ENCODE results near the gene NEDD9.

The NEDD9 gene

GRCh38 chr6:11245381-11246256, 13.2 kb upstream of the NEDD9 start:
- H3F3A ChIP-seq (ENCODE audit: insufficient read depth, low read length): no peaks in the 10 kb centered on the region
- no peaks in the 10 kb centered on the region for H3K79me2 ChIP-seq (ENCODE audit: insufficient read depth, low read length)
- H3K27ac ChIP-seq (ENCODE audit: low read depth, low read length, poor library complexity, severe bottlenecking): no peak overlapping the region

GRCh38 chr6:11244387-11245126, 12.1 kb upstream of the NEDD9 start:
- H4K20me1 ChIP-seq (ENCODE audit: insufficient read depth, low read length): no peaks in the 10 kb centered on the region
- H3F3A ChIP-seq (ENCODE audit: insufficient read depth, low read length): no peaks in the 10 kb centered on the region

More at GRCh38 chr6:11245381-11246256, 13.2 kb upstream of the NEDD9 start:
- H3K9me2 ChIP-seq (ENCODE audit: low read depth, low read length): no peaks in the 10 kb centered on the region
- H3K9ac ChIP-seq (ENCODE audit: low read length): no peak overlapping the region
- TF ChIP-seq EZH2 (IDR thresholded peaks at IDR 0.05; ENCODE audit: borderline replicate concordance, low read length): no peak
- TF ChIP-seq CTCF (IDR thresholded peaks at IDR 0.05; ENCODE audit: low read length): no peak
- H3K27me3 ChIP-seq (ENCODE audit: insufficient read depth, low read length): no peaks in the 10 kb centered on the region
- H3K9me3 ChIP-seq (ENCODE audit: low read length): no peaks in the 10 kb centered on the region
- no peak overlapping the region for H2AFZ ChIP-seq (ENCODE audit: low read length)
- no peak overlapping the region for H3K4me2 ChIP-seq (ENCODE audit: low read length)
- H4K20me1 ChIP-seq (ENCODE audit: insufficient read depth, low read length): no peaks in the 10 kb centered on the region
- H3K4me1 ChIP-seq (ENCODE audit: insufficient read depth, low read length, severe bottlenecking): no peaks in the 10 kb centered on the region
- H3K36me3 ChIP-seq (ENCODE audit: insufficient read depth, low read length): peaks cover 5% of the 10 kb centered on the region; the same call in 1 of the 2 replicates
- no peak overlapping the region for H3K4me3 ChIP-seq (ENCODE audit: low read depth, low read length, poor library complexity, severe bottlenecking)

GRCh38 chr6:11243861-11244260, 11.4 kb upstream of the NEDD9 start:
- no peak overlapping the region for H3K4me2 ChIP-seq (ENCODE audit: low read length)
- H3K4me1 ChIP-seq (ENCODE audit: insufficient read depth, low read length, severe bottlenecking): no peaks in the 10 kb centered on the region
- no peaks in the 10 kb centered on the region for H3K79me2 ChIP-seq (ENCODE audit: insufficient read depth, low read length)
- no peaks in the 10 kb centered on the region for H3K9me2 ChIP-seq (ENCODE audit: low read depth, low read length)
- no peaks in the 10 kb centered on the region for H3K27me3 ChIP-seq (ENCODE audit: insufficient read depth, low read length)
- H3F3A ChIP-seq (ENCODE audit: insufficient read depth, low read length): no peaks in the 10 kb centered on the region
- no peak overlapping the region for H3K27ac ChIP-seq (ENCODE audit: low read depth, low read length, poor library complexity, severe bottlenecking)
- TF ChIP-seq EZH2 (IDR thresholded peaks at IDR 0.05; ENCODE audit: borderline replicate concordance, low read length) (no peak), CTCF (IDR thresholded peaks at IDR 0.05; ENCODE audit: low read length) (no peak)
- H2AFZ ChIP-seq (ENCODE audit: low read length): no peak overlapping the region
- no peaks in the 10 kb centered on the region for H3K9me3 ChIP-seq (ENCODE audit: low read length)
- no peak overlapping the region for H3K4me3 ChIP-seq (ENCODE audit: low read depth, low read length, poor library complexity, severe bottlenecking)
- no peaks in the 10 kb centered on the region for H4K20me1 ChIP-seq (ENCODE audit: insufficient read depth, low read length)
- no peaks in the 10 kb centered on the region for H3K36me3 ChIP-seq (ENCODE audit: insufficient read depth, low read length)
- H3K9ac ChIP-seq (ENCODE audit: low read length): no peak overlapping the region

More at GRCh38 chr6:11244387-11245126, 12.1 kb upstream of the NEDD9 start:
- Histone ChIP-seq H2AFZ (ENCODE audit: low read length) (no peak overlapping the region), H3K79me2 (ENCODE audit: insufficient read depth, low read length) (no peaks in the 10 kb centered on the region), H3K9me3 (ENCODE audit: low read length) (no peaks in the 10 kb centered on the region), H3K4me1 (ENCODE audit: insufficient read depth, low read length, severe bottlenecking) (no peaks in the 10 kb centered on the region), H3K27ac (ENCODE audit: low read depth, low read length, poor library complexity, severe bottlenecking) (no peak overlapping the region), H3K9ac (ENCODE audit: low read length) (no peak overlapping the region), H3K9me2 (ENCODE audit: low read depth, low read length) (no peaks in the 10 kb centered on the region), H3K27me3 (ENCODE audit: insufficient read depth, low read length) (no peaks in the 10 kb centered on the region), H3K4me2 (ENCODE audit: low read length) (no peak overlapping the region), H3K4me3 (ENCODE audit: low read depth, low read length, poor library complexity, severe bottlenecking) (no peak overlapping the region), H3K36me3 (ENCODE audit: insufficient read depth, low read length) (peaks cover 3% of the 10 kb centered on the region; the same call in 1 of the 2 replicates)
- TF ChIP-seq CTCF (IDR thresholded peaks at IDR 0.05; ENCODE audit: low read length): no peak
- TF ChIP-seq EZH2 (IDR thresholded peaks at IDR 0.05; ENCODE audit: borderline replicate concordance, low read length): no peak

Data from OCI-LY1 (cell line).